Type B pancreatic cell (in vitro differentiated cells): Measurements from ENCODE around the gene DYRK1A. TPM values are rescaled to one million over a fixed set of nuclear protein-coding genes. Genes with fewer than 3 reads are reported as not detected.

Experiments
- DNase-seq: peaks from one replicate; pipeline ENCODE4 v3.0.0; 2021; ENCODE audit warnings: mixed read lengths; ENCODE audit not compliant: unreplicated experiment; ENCODE audit errors: extremely low spot score
- H3K27ac Mint-ChIP-seq: 2 replicates; pipeline ENCODE4 v1.8.0; 2021; ENCODE audit warnings: mild to moderate bottlenecking, mixed read lengths
- H3K27me3 Mint-ChIP-seq: 2 replicates; pipeline ENCODE4 v1.8.0; 2021; ENCODE audit warnings: mixed read lengths
- H3K36me3 Mint-ChIP-seq: 2 replicates; pipeline ENCODE4 v1.8.0; 2021; ENCODE audit warnings: mixed read lengths
- H3K4me1 Mint-ChIP-seq: one replicate; pipeline ENCODE4 v1.8.0; 2021; ENCODE audit warnings: mixed read lengths; ENCODE audit not compliant: unreplicated experiment
- H3K4me3 Mint-ChIP-seq: 2 replicates; pipeline ENCODE4 v1.8.0; 2021; ENCODE audit warnings: mild to moderate bottlenecking, mixed read lengths
- H3K9me3 Mint-ChIP-seq: 2 replicates; pipeline ENCODE4 v1.8.0; 2021; ENCODE audit warnings: mixed read lengths
- CTCF ChIP-seq: fragments of 200-600 bp; sonication (generic); conservative IDR thresholded peaks from 2 replicates; pipeline ENCODE4 v1.5.0; 2021; ENCODE audit warnings: antibody characterized with exemption, mild to moderate bottlenecking
- total RNA-seq: library from RNA; stranded (reverse); gene quantifications from 2 replicates; pipeline ENCODE4 v1.2.1, GENCODE V29; 2021; ENCODE audit warnings: low replicate concordance

DYRK1A gene
- total RNA-seq, 1 donor from 2014 or later, result 70.6 TPM

GRCh38 chr21:37550157-37550556 lies 183.6 kb downstream of the DYRK1A start:
- Mint-ChIP-seq H3K9me3 (no peaks in the 10 kb centered on the region), H3K4me1 (peaks cover 56% of the 10 kb centered on the region)

GRCh38 chr21:37550618-37551330 lies 184.2 kb downstream of the DYRK1A start:
- Mint-ChIP-seq H3K4me1 (peaks cover 59% of the 10 kb centered on the region), H3K36me3 (no peaks in the 10 kb centered on the region), H3K27me3 (peaks cover 10% of the 10 kb centered on the region), H3K4me3 (no peak overlapping the region), H3K9me3 (no peaks in the 10 kb centered on the region), H3K27ac (no peak overlapping the region)
- DNase-seq, result no peak
- no peak for TF ChIP-seq CTCF

More at GRCh38 chr21:37550157-37550556, 183.6 kb downstream of the DYRK1A start:
- Mint-ChIP-seq H3K27ac (no peak overlapping the region), H3K4me3 (no peak overlapping the region), H3K27me3 (peaks cover 10% of the 10 kb centered on the region), H3K36me3 (no peaks in the 10 kb centered on the region)
- no peak for DNase-seq
- TF ChIP-seq CTCF, result no peak

GRCh38 chr21:37551331-37551992 lies 184.9 kb downstream of the DYRK1A start:
- H3K27me3 Mint-ChIP-seq, result peaks cover 10% of the 10 kb centered on the region
- peaks cover 60% of the 10 kb centered on the region for H3K4me1 Mint-ChIP-seq
- no peak for TF ChIP-seq CTCF
- no peak overlapping the region for H3K27ac Mint-ChIP-seq
- H3K4me3 Mint-ChIP-seq, result no peak overlapping the region
- no peaks in the 10 kb centered on the region for H3K36me3 Mint-ChIP-seq
- H3K9me3 Mint-ChIP-seq, result no peaks in the 10 kb centered on the region
- DNase-seq, result no peak

- H3K9me3 Mint-ChIP-seq, result no peaks in the 10 kb centered on the region
- no peak for DNase-seq
- H3K4me3 Mint-ChIP-seq, result no peak overlapping the region
- no peaks in the 10 kb centered on the region for H3K36me3 Mint-ChIP-seq
- TF ChIP-seq CTCF, result no peak
- no peak overlapping the region for H3K27ac Mint-ChIP-seq
- peaks cover 10% of the 10 kb centered on the region for H3K27me3 Mint-ChIP-seq
- H3K4me1 Mint-ChIP-seq, result peaks cover 55% of the 10 kb centered on the region
These were observed 185.4 kb downstream of the DYRK1A start for GRCh38 chr21:37551993-37552355.

GRCh38 chr21:37552496-37553029 lies 186.0 kb downstream of the DYRK1A start:
- H3K27me3 Mint-ChIP-seq, result peaks cover 10% of the 10 kb centered on the region
- H3K4me3 Mint-ChIP-seq, result no peak overlapping the region
- H3K9me3 Mint-ChIP-seq, result no peaks in the 10 kb centered on the region
- no peaks in the 10 kb centered on the region for H3K36me3 Mint-ChIP-seq
- H3K27ac Mint-ChIP-seq, result no peak overlapping the region
- DNase-seq, result no peak
- peaks cover 49% of the 10 kb centered on the region for H3K4me1 Mint-ChIP-seq
- TF ChIP-seq CTCF, result no peak
